DND-41 (cell line): ENCODE measurements around the gene SHISA3.

Source experiments
- ATAC-seq: fragments of 200-7000 bp; cut with Tn5 transposase; 3 replicates; pipeline ENCODE4 v1.9.1; 2021; ENCODE audit warnings: low read depth; ENCODE audit not compliant: insufficient read depth
- DNase-seq: peaks from one replicate; pipeline ENCODE4 v3.0.0-alpha.2; 2020
- H2AFZ ChIP-seq: 2 replicates; pipeline ENCODE4 v1.6.0; 2012; ENCODE audit warnings: low read depth, low read length
- H3K27ac ChIP-seq: 2 replicates; pipeline ENCODE4 v1.5.1; 2012; ENCODE audit warnings: low read length, inconsistent platforms
- H3K27me3 ChIP-seq: fragments of 200-600 bp; sonication (generic); 2 replicates; pipeline ENCODE4 v1.6.0; 2012; ENCODE audit warnings: low read length, mild to moderate bottlenecking, inconsistent platforms; ENCODE audit not compliant: insufficient read depth, poor library complexity
- H3K36me3 ChIP-seq: 2 replicates; pipeline ENCODE4 v1.5.1; 2012; ENCODE audit warnings: low read length, inconsistent platforms; ENCODE audit not compliant: insufficient read depth
- H3K4me1 ChIP-seq: 2 replicates; pipeline ENCODE4 v1.5.1; 2012; ENCODE audit warnings: mild to moderate bottlenecking, low read length; ENCODE audit not compliant: insufficient read depth
- H3K4me2 ChIP-seq: 2 replicates; pipeline ENCODE4 v1.6.0; 2012; ENCODE audit warnings: mild to moderate bottlenecking, moderate library complexity, low read length, inconsistent platforms; ENCODE audit not compliant: insufficient read depth
- H3K4me3 ChIP-seq, 2 experiments: fragments of 200-600 bp in 1 of 2; shearing (Covaris generic) in 1 of 2; 2 replicates each; pipeline ENCODE4 v1.5.1; 2012 to 2016; ENCODE audit warnings: inconsistent platforms in 2 of 2, low read length in 2 of 2, mild to moderate bottlenecking in 2 of 2, low read depth in 1 of 2, moderate library complexity in 1 of 2
- H3K79me2 ChIP-seq: 2 replicates; pipeline ENCODE4 v1.6.0; 2012; ENCODE audit warnings: low read length, inconsistent platforms; ENCODE audit not compliant: insufficient read depth
- H3K9ac ChIP-seq: 2 replicates; pipeline ENCODE4 v1.6.0; 2012; ENCODE audit warnings: low read depth, mild to moderate bottlenecking, inconsistent platforms, low read length, moderate library complexity
- H3K9me3 ChIP-seq: 2 replicates; pipeline ENCODE4 v1.5.1; 2012; ENCODE audit warnings: low read length, moderate library complexity, mild to moderate bottlenecking, inconsistent platforms; ENCODE audit not compliant: insufficient read depth, severe bottlenecking
- H4K20me1 ChIP-seq: 2 replicates; pipeline ENCODE4 v1.6.0; 2012; ENCODE audit warnings: low read length; ENCODE audit not compliant: insufficient read depth
- CTCF ChIP-seq: IDR thresholded peaks from 2 replicates; pipeline ENCODE4 v1.5.1; 2012; ENCODE audit warnings: borderline replicate concordance, low read length, moderate library complexity, mild to moderate bottlenecking; ENCODE audit not compliant: poor library complexity, severe bottlenecking; ENCODE audit errors: extremely low read depth
- EZH2 ChIP-seq: IDR thresholded peaks from 3 replicates; pipeline ENCODE4 v1.6.1; 2012; ENCODE audit warnings: borderline replicate concordance, low read depth, mild to moderate bottlenecking, moderate library complexity, low read length, inconsistent platforms; ENCODE audit not compliant: severe bottlenecking

The SHISA3 gene

GRCh38 chr4:42425146-42426065, 28.1 kb downstream of the SHISA3 start:
- no peak overlapping the region for H3K9ac ChIP-seq

GRCh38 chr4:42428036-42428435, 30.7 kb downstream of the SHISA3 start:
- Histone ChIP-seq H3K4me1 (no peaks in the 10 kb centered on the region), H2AFZ (no peak overlapping the region), H3K27ac (no peak overlapping the region), H3K4me3 (no peak overlapping the region), H3K4me2 (no peak overlapping the region), H3K9me3 (no peaks in the 10 kb centered on the region), H3K9ac (no peak overlapping the region), H4K20me1 (no peaks in the 10 kb centered on the region), H3K36me3 (no peaks in the 10 kb centered on the region), H3K79me2 (no peaks in the 10 kb centered on the region), H3K27me3 (no peaks in the 10 kb centered on the region)
- ATAC-seq (no peak), DNase-seq (no peak)
- no peak for TF ChIP-seq CTCF
- no peak for TF ChIP-seq EZH2

More at GRCh38 chr4:42425146-42426065, 28.1 kb downstream of the SHISA3 start:
- DNase-seq = no peak
- Histone ChIP-seq H2AFZ (no peak overlapping the region), H3K27ac (no peak overlapping the region), H3K79me2 (no peaks in the 10 kb centered on the region), H3K4me1 (no peaks in the 10 kb centered on the region), H3K4me2 (no peak overlapping the region), H3K4me3 (no peak overlapping the region), H3K27me3 (no peaks in the 10 kb centered on the region), H3K9me3 (no peaks in the 10 kb centered on the region), H4K20me1 (no peaks in the 10 kb centered on the region), H3K36me3 (no peaks in the 10 kb centered on the region)
- TF ChIP-seq EZH2 = no peak
- no peak for TF ChIP-seq CTCF
- ATAC-seq = no peak

- TF ChIP-seq CTCF (no peak), EZH2 (no peak)
- Histone ChIP-seq H3K27me3 (no peaks in the 10 kb centered on the region), H3K9ac (no peak overlapping the region), H3K4me1 (no peaks in the 10 kb centered on the region), H2AFZ (no peak overlapping the region), H3K9me3 (no peaks in the 10 kb centered on the region), H3K79me2 (no peaks in the 10 kb centered on the region), H3K4me3 (no peak overlapping the region), H4K20me1 (no peaks in the 10 kb centered on the region), H3K27ac (no peak overlapping the region), H3K4me2 (no peak overlapping the region), H3K36me3 (no peaks in the 10 kb centered on the region)
- DNase-seq (no peak), ATAC-seq (no peak)
Measured at GRCh38 chr4:42436928-42437565, 39.8 kb downstream of the SHISA3 start.
